Endothelial cell of umbilical vein (primary cell): ENCODE measurements around the gene SPEN. TPM values are rescaled to one million over a fixed set of nuclear protein-coding genes. Genes with fewer than 3 reads are reported as not detected.

ENCODE experiments used
- Bru-seq: library from RNA; stranded (reverse); fragments of 400-500 nt; gene quantifications from one replicate; lab custom pipeline; 2021; lab: Mats Ljungman, UMichigan
- BruChase-seq, 2 experiments: library from RNA; stranded (reverse); fragments of 400-500 nt; gene quantifications; one replicate each; lab custom pipeline; 2021; lab: Mats Ljungman, UMichigan
- BruUV-seq: library from RNA; stranded (reverse); fragments of 400-500 nt; replicated peaks from 2 replicates; lab custom pipeline; 2021; lab: Mats Ljungman, UMichigan
- CTCF ChIA-PET: fragments of 300-600, 350-600 bp; sonication (Branson Sonifier 250); formaldehyde crosslinking; loops from one replicate; lab custom pipeline; 2021; ENCODE audit warnings: antibody characterized with exemption, inconsistent platforms; lab: Charles Lee
- POLR2A ChIA-PET: fragments of 300-600, 350-600 bp; sonication (Branson Sonifier 250); formaldehyde crosslinking; loops from one replicate; lab custom pipeline; 2021; ENCODE audit warnings: antibody characterized with exemption, inconsistent platforms; lab: Charles Lee
- DNase-seq: peaks from one replicate; pipeline ENCODE4 v3.0.0-alpha.2; 2011; ENCODE audit warnings: low read depth, low spot score
- FAIRE-seq: peaks from 2 replicates; lab custom pipeline; 2011; peaks lifted over from hg19 to GRCh38; lab: Jason Lieb, UNC
- H2AFZ ChIP-seq: 2 replicates; pipeline ENCODE4 v1.6.0; 2012; ENCODE audit warnings: low read depth, low read length, control low read depth, inconsistent platforms
- H3K27ac ChIP-seq: 2 replicates; pipeline ENCODE4 v1.5.1; 2011; ENCODE audit warnings: low read depth, mild to moderate bottlenecking, control low read depth, low read length, moderate library complexity; ENCODE audit not compliant: insufficient read depth
- H3K27me3 ChIP-seq, 2 experiments: 2 replicates each; pipeline versions ENCODE4 v1.6.0 to v1.6.1; 2011; ENCODE audit warnings: low read length in 2 of 2, mixed read lengths in 1 of 2; ENCODE audit not compliant: control insufficient read depth in 2 of 2, insufficient read depth in 2 of 2
- H3K36me3 ChIP-seq, 2 experiments: 2 replicates in 1 of 2; 3 replicates in 1 of 2; pipeline ENCODE4 v1.5.1; 2011; ENCODE audit warnings: low read length in 2 of 2, mild to moderate bottlenecking in 1 of 2, moderate library complexity in 1 of 2; ENCODE audit not compliant: control insufficient read depth in 2 of 2, insufficient read depth in 2 of 2; ENCODE audit errors: extremely low read depth in 1 of 2
- H3K4me1 ChIP-seq: 3 replicates; pipeline ENCODE4 v1.5.1; 2011; ENCODE audit warnings: mild to moderate bottlenecking, low read length; ENCODE audit not compliant: control insufficient read depth, insufficient read depth; ENCODE audit errors: extremely low read depth
- H3K4me2 ChIP-seq: 2 replicates; pipeline ENCODE4 v1.6.1; 2011; ENCODE audit warnings: low read length, control low read depth, mixed read lengths; ENCODE audit not compliant: insufficient read depth
- H3K4me3 ChIP-seq, 3 experiments: fragments of 200-600 bp in 1 of 3; sonication (generic), shearing (Covaris generic) in 1 of 3; replicated peaks in 1 of 3; 2 replicates each; pipeline ENCODE4 v1.5.1; 2011 to 2016; ENCODE audit warnings: control low read depth in 3 of 3, low read length in 3 of 3, mild to moderate bottlenecking in 2 of 3, inconsistent platforms in 1 of 3, low read depth in 1 of 3, moderate library complexity in 1 of 3; ENCODE audit not compliant: insufficient read depth in 1 of 3
- H3K79me2 ChIP-seq: 2 replicates; pipeline ENCODE4 v1.6.0; 2012; ENCODE audit warnings: low read length, inconsistent platforms; ENCODE audit not compliant: control insufficient read depth, insufficient read depth
- H3K9ac ChIP-seq: replicated peaks from 2 replicates; pipeline ENCODE3; 2011; ENCODE audit warnings: low read length, control low read depth; ENCODE audit not compliant: insufficient read depth; ENCODE audit errors: extremely low read depth
- H3K9me1 ChIP-seq: replicated peaks from 3 replicates; pipeline ENCODE4 v1.6.0; 2011; ENCODE audit warnings: mild to moderate bottlenecking, low read length; ENCODE audit not compliant: control insufficient read depth, insufficient read depth; ENCODE audit errors: extremely low read depth
- H3K9me3 ChIP-seq: replicated peaks from 2 replicates; pipeline ENCODE4 v1.5.1; 2012; ENCODE audit warnings: low read length, inconsistent platforms; ENCODE audit not compliant: control insufficient read depth, insufficient read depth
- H4K20me1 ChIP-seq: replicated peaks from 2 replicates; pipeline ENCODE3; 2011; ENCODE audit warnings: mild to moderate bottlenecking, low read length; ENCODE audit not compliant: control insufficient read depth, insufficient read depth; ENCODE audit errors: extremely low read depth
- GATA2 ChIP-seq: IDR thresholded peaks from 2 replicates; pipeline ENCODE4 v1.7.0; 2011; ENCODE audit warnings: low read depth, mild to moderate bottlenecking, moderate library complexity, mixed read lengths, low read length; ENCODE audit not compliant: insufficient read length, insufficient read depth
- JUN ChIP-seq: IDR thresholded peaks from 2 replicates; pipeline ENCODE4 v1.6.1; 2011; ENCODE audit warnings: borderline replicate concordance, low read depth; ENCODE audit not compliant: insufficient read length, insufficient read depth
- MAX ChIP-seq: IDR thresholded peaks from 2 replicates; pipeline ENCODE4 v1.6.1; 2011; ENCODE audit not compliant: insufficient read depth, insufficient read length
- MYC ChIP-seq: IDR thresholded peaks from one replicate; pipeline ENCODE4 v1.6.1; 2011; ENCODE audit warnings: mild to moderate bottlenecking, low read depth, low read length
- POLR2A ChIP-seq: IDR thresholded peaks from 2 replicates; pipeline ENCODE4 v1.6.1; 2012; ENCODE audit warnings: low read depth, mild to moderate bottlenecking, control low read depth, low read length
- POLR2AphosphoS5 ChIP-seq: IDR thresholded peaks from 2 replicates; pipeline ENCODE4 v1.6.1; 2012; ENCODE audit warnings: low read depth, mild to moderate bottlenecking, control low read depth, low read length, moderate library complexity; ENCODE audit not compliant: insufficient read depth
- dilution Hi-C: fragments of 300-500 bp; cut with MboI; formaldehyde crosslinking; loops from one replicate; pipeline ENCODE4 v1.15.0; 2019; ENCODE audit warnings: low sequenced_read_pairs; ENCODE audit not compliant: extremely low pct_ligation_motif_present
- intact Hi-C: fragments of 100-400 bp; cut with micrococcal nuclease; formaldehyde crosslinking; loops from one replicate; pipeline ENCODE4 v1.10.0; 2022
- long read RNA-seq: library from polyadenylated mRNA; stranded (forward); transcript quantifications from one replicate; pipeline ENCODE4 v2.0.0, GENCODE V29; 2021
- polyA minus RNA-seq, 3 experiments: library from RNA; depleted of rRNA, polyadenylated mRNA; stranded (reverse); fragments of >200 nt; gene quantifications; 1 replicate in 1 of 3; 2 replicates in 2 of 3; pipeline ENCODE4 v1.2.3, GENCODE V29; 2011
- polyA plus RNA-seq, 4 experiments: library from polyadenylated mRNA; depleted of rRNA in 3 of 4; stranded (reverse) in 3 of 4; unstranded in 1 of 4; fragments of >200 nt; gene quantifications; 2 replicates each; pipeline versions ENCODE4 v1.2.1 to v1.2.3, GENCODE V29; 2011 to 2012; ENCODE audit warnings: missing spikeins in 1 of 4
- total RNA-seq: library from RNA; stranded (reverse); gene quantifications from 2 replicates; pipeline ENCODE4 v1.2.3, GENCODE V29; 2021

Gene SPEN
- total RNA-seq (40.3 and 44.4 TPM in 2 replicates), polyA plus RNA-seq (9.3 and 10.2 TPM in 2 replicates), polyA minus RNA-seq (36.2 and 36.8 TPM in 2 replicates), Bru-seq, nascent RNA (percentile 86 among the genes with signal in this experiment), BruChase-seq, experiment 1, labeled RNA remaining after a 6-hour chase (percentile 89 among the genes with signal in this experiment), BruChase-seq, experiment 2, labeled RNA remaining after a 2-hour chase (percentile 88 among the genes with signal in this experiment)
- polyA plus RNA-seq (2011; cell fraction: cytosol; rRNA removed) = 8.2 and 9.2 TPM in 2 replicates
- 27.3 and 28.5 TPM in 2 replicates for polyA plus RNA-seq (2011; cell fraction: nucleus; rRNA removed)
- 27.0 and 32.0 TPM in 2 replicates for polyA plus RNA-seq (2012)
- 17.7 TPM for polyA minus RNA-seq (2011; cell fraction: cytosol; rRNA and poly(A)+ RNA removed)
- 28.4 and 37.8 TPM in 2 replicates for polyA minus RNA-seq (2011; cell fraction: nucleus; rRNA and poly(A)+ RNA removed)
- long read RNA-seq, partial matches to known transcripts = 25 of 33 reads
- long read RNA-seq, other reads (novel, unspliced or antisense) = 4 of 33 reads

GRCh38 chr1:15847100-15847892 is at the start of gene SPEN:
SPEN (plus strand) TSS chr1:15847707; CDS start chr1:15848068, 361 bp downstream.
- Histone ChIP-seq H3K27me3 (no peaks in the 10 kb centered on the region), H3K27ac (peak within 1 kb of the TSS; percentile 62), H3K36me3 (no peaks in the 10 kb centered on the region), H4K20me1 (no peaks in the 10 kb centered on the region), H3K4me3 (peak within 1 kb of the TSS; percentile 71 to 100 (median 99)), H3K4me1 (peaks cover 25% of the 10 kb centered on the region), H3K79me2 (peaks cover 46% of the 10 kb centered on the region), H2AFZ (peak within 1 kb of the TSS; percentile 80), H3K9me1 (no peaks in the 10 kb centered on the region), H3K9ac (peak within 1 kb of the TSS; percentile 99), H3K9me3 (no peaks in the 10 kb centered on the region), H3K4me2 (peak within 1 kb of the TSS; percentile 74)
- FAIRE-seq = peak; percentile 84
- ChIA-PET CTCF (interaction anchor here (0.6 to 3.8 kb wide), 12 partner anchors 9 to 90 kb away, joined by 3 to 22 read pairs (median 4); no protein-coding TSS in a partner anchor), POLR2A (interaction anchor here (0.9 kb wide), 4 partner anchors 10 to 48 kb away, joined by 3 to 9 read pairs (median 4); no protein-coding TSS in a partner anchor)
- dilution Hi-C loops (no loop called here), intact Hi-C loops (loop anchor here (1.0 to 10.0 kb wide), 5 partner anchors 12 to 322 kb away; partner anchors contain the start of genes CASP9, DDI2 and DNAJC16)
- DNase-seq = peak; percentile 97
- TF ChIP-seq MYC (no peak), JUN (no peak), MAX (no peak), POLR2A (peak; percentile 54), GATA2 (no peak), POLR2AphosphoS5 (peak; percentile 63)
- BruUV-seq = TSS peak; percentile 30
